ENCODE measurements around the gene SLCO4A1.
"Not testable (repeated sequence)": the region's sequence is repeated elsewhere in the genome, so short reads cannot be mapped to it uniquely, and the experiment has no call there.

SLCO4A1 gene

DNA sequence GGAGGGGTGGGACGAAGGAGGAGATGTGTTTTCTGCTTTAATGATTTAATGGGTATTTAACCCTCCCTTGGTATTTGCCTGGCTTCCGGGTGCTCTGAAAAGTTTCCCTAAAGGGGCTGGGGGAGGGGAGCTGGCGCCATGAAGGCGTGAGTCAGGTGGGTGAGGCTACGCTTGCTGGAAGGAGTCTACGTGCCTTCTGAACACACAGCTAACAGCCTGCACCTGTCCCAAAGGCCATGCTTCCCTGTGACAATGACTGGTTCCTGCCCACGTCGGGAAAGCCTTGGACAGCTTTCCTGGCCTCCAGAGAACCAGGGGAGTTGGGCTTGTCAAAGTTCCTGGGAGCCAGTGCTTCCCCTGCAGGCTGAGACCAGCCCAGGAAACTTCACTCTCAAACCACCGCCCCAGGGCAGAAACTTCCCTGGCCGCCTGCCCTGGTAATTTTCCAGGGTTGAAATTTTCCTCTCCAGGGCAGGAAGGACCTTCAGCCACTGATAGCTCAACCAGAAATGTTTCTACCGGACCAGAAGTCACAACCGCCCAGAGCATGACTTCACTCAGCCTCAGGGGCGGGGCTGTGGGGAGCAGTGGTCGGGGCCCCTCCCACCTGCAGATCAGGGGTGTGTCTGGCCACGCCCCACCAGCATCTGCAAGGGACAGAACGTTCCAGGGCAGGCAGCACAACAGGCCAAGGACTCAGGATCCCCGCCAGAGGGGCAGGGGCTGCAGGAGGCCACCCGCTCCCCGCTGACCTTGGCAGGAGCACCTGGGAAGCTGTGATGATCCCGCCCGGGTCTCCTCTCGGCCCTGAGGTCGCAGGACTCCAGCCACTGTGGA, 18.6 kb upstream of the SLCO4A1 start:
- H3K9me3 Mint-ChIP-seq, result no peaks in the 10 kb centered on the region
- H3K36me3 Mint-ChIP-seq (ENCODE audit: low read depth), result no peaks in the 10 kb centered on the region
- intact Hi-C loops (cut with micrococcal nuclease), result no loop called here
- H3K27me3 Mint-ChIP-seq, result peaks cover 9% of the 10 kb centered on the region
- H3K27ac Mint-ChIP-seq, result peak overlapping the region; percentile 89
- H3K4me1 Mint-ChIP-seq (ENCODE audit: low read depth), result peaks cover 8% of the 10 kb centered on the region
- H3K4me3 Mint-ChIP-seq, result peak overlapping the region; percentile 58

DNA sequence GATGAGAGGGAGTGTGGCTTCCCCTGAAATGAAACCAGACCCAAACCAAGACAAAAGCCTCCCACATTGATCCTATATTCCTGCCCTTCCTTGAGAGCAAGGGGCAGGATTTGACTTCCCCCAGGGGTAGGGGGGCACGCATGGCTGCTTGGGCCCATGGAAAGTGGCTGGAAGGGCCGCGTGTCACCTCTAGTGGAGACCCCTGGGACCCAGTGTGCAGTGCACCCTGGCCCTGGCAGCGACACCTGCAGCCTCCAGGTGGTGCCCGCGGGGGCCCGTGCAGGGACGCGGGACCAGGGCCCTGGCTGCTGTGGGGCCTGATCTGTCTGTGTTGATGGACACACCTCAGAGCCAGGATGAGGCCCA, 18.0 kb upstream of the SLCO4A1 start:
- H3K4me3 Mint-ChIP-seq, result no peak overlapping the region
- no peaks in the 10 kb centered on the region for H3K9me3 Mint-ChIP-seq
- intact Hi-C loops (cut with micrococcal nuclease), result no loop called here
- H3K4me1 Mint-ChIP-seq (ENCODE audit: low read depth), result peaks cover 2% of the 10 kb centered on the region
- H3K27me3 Mint-ChIP-seq, result peaks cover 9% of the 10 kb centered on the region
- peak overlapping the region; percentile 89 for H3K27ac Mint-ChIP-seq
- no peaks in the 10 kb centered on the region for H3K36me3 Mint-ChIP-seq (ENCODE audit: low read depth)

DNA sequence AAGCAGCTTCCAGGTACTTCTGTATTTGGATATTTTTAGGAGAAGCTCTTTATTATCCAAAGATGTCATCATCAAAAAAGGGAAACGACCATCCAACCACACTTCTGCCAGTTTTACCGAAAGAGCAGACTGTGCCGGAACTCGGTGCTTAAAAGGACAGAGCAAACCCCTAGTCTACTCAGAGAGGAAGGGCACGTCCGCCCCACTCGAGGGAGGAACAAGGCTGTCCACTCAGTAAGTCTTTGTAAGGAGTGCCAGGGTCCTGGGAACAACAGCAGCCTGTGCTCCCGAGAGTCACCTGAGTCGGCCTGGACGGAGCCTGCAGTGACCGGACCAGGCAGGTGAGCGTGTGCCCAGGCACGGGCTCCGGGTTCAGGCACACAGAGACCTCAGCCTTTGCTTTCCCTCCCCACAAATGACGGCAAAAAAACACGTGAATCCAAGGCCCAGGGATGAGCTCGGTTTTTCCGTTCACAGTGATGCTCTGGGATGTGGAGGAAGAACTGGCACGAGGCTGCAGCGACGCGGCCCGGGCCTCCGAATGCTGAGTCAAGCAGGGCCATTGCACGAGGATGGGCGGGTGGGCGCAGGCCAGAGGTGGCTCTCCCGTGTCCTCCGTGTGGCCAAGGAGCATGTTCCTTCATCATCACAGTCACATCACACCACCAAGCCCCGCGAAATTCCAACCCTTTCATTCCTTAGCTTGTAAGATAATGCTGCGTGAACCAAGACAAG, 17.4 kb upstream of the SLCO4A1 start:
- Mint-ChIP-seq H3K36me3 (ENCODE audit: low read depth) (no peaks in the 10 kb centered on the region), H3K9me3 (no peaks in the 10 kb centered on the region), H3K4me1 (ENCODE audit: low read depth) (no peaks in the 10 kb centered on the region), H3K27me3 (peaks cover 9% of the 10 kb centered on the region), H3K4me3 (no peak overlapping the region), H3K27ac (peak overlapping the region; percentile 89)
- intact Hi-C loops (cut with micrococcal nuclease), result no loop called here

DNA sequence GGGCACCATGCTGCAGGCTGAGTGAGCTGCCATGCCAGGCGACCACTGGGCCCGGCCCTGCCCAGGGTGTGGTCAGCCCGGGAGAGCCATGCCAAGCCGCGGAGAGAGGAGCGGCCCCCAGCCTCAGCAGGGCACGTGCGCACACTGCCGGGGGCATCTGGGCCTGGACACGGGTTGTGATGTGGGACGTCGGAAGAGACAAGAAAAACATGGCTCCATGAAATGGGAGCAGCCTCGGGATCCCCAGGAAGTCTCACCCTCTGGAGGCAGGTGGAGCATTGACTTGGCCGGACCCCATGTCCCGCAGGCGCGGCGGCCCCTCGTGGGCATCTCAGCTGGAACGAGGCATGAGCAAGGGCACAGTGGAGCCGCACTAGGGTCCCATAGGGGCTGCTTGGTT, 16.8 kb upstream of the SLCO4A1 start:
- Mint-ChIP-seq H3K4me1 (ENCODE audit: low read depth) (no peaks in the 10 kb centered on the region), H3K4me3 (no peak overlapping the region), H3K27ac (peak overlapping the region; percentile 89), H3K27me3 (peaks cover 9% of the 10 kb centered on the region), H3K36me3 (ENCODE audit: low read depth) (no peaks in the 10 kb centered on the region), H3K9me3 (no peaks in the 10 kb centered on the region)
- intact Hi-C loops (cut with micrococcal nuclease), result no loop called here

DNA sequence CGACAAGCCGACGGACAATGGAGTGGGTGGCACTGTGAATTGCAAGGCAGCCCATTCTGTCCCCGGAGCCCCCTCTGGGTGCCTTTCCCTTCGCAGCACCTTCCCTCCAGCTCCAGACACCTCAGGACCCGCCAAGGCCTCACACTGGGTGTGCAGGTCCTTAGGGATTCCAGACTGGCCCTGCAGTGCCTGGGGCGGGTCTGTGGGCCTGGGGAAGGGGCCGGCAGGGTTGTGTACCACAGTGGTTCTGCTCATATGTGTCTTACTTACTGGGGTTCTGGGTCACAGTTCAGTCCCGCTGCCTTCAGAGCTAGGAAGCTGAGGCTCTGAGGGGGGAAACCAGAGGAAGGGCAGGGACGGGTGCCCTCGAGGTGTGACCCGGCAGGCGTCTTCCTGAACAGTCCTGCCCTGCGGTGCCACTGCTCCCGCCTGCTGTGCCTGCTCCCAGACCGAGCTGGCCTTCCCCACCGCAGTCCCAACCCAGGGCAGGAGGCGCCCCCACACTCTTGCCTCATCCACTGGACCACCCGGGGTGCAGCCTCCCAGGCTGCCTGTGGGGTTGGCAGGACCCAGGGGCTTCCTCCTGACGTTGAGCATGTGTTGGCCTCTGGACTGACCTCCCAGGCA, 16.3 kb upstream of the SLCO4A1 start:
- H3K36me3 Mint-ChIP-seq (ENCODE audit: low read depth), result no peaks in the 10 kb centered on the region
- no peaks in the 10 kb centered on the region for H3K9me3 Mint-ChIP-seq
- H3K4me3 Mint-ChIP-seq, result no peak overlapping the region
- H3K27ac Mint-ChIP-seq, result no peak overlapping the region
- H3K27me3 Mint-ChIP-seq, result peaks cover 9% of the 10 kb centered on the region
- intact Hi-C loops (cut with micrococcal nuclease), result no loop called here
- H3K4me1 Mint-ChIP-seq (ENCODE audit: low read depth), result no peaks in the 10 kb centered on the region

DNA sequence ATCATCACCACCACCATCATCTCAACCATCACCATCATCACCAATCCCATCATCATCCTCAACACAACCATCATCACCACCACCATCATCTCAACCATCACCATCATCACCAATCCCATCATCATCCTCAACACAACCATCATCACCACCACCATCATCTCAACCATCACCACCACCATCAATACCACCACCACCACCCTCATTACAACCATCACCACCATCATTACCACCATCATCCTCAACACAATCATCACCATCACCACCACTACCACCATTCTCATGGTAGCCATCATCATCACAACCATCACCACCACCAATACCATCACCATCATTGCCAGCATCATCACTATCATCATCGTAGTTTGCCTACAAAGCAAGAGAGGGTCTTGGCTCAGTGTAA, 14.9 kb upstream of the SLCO4A1 start:
- H3K4me3 Mint-ChIP-seq; H3K36me3 Mint-ChIP-seq (ENCODE audit: low read depth); H3K27ac Mint-ChIP-seq; H3K4me1 Mint-ChIP-seq (ENCODE audit: low read depth); intact Hi-C loops (cut with micrococcal nuclease); H3K9me3 Mint-ChIP-seq; H3K27me3 Mint-ChIP-seq: not testable (repeated sequence)

DNA sequence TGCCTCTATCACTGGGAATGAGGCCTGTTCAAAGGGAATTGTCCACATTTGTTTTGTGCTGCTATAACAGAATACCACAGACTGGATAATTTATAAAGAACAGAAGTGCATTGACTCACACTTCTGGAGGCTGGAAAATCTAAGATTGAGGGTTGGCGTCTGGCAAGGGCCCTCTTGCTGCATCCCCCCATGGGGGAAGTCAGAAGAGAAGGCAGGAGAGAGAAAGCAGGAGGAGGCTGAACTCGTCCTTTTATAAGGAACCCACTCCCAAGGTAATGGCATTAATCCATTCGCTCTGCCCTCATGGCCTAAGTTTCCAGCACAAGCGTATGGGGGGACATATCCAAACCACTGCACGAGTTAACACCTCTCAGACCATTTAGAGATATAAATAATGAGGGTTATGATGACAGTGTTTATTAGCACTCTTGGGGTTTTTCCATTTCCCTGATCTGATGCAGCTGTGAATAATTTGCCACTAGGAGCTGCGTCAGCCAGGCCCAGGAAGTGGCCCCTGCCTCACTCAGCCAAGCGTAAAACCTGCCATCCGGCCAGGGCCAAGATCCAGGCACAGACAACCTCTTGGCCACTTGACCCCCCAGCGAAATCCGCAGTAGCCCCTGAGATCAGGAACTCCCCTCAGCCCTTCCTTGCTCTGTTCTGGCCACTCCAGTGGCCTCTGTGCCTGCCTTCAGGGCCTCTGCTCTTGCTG, 14.2 kb upstream of the SLCO4A1 start:
- Mint-ChIP-seq H3K4me3 (no peak overlapping the region), H3K36me3 (ENCODE audit: low read depth) (no peaks in the 10 kb centered on the region), H3K4me1 (ENCODE audit: low read depth) (peaks cover 6% of the 10 kb centered on the region), H3K9me3 (no peaks in the 10 kb centered on the region), H3K27ac (no peak overlapping the region), H3K27me3 (peaks cover 12% of the 10 kb centered on the region)
- intact Hi-C loops (cut with micrococcal nuclease), result no loop called here

DNA sequence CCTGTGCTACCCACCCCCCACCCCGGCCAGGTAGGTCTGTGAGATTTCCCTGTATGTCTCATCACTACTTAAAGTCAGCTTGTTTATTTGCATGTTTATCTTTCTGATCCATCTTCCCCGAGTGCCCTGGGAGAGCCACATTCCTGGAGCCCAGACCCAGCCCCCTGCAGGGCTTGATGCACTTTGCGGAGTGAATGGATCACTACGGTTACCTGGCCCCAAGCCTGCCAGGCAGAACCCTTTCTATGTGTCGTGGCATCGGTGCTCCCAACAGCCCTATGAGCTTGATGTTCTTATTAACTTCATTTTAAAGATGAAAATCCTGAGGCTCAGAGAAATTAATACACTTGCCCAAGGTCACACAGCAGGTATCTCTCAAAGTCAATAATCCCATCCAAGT, 13.6 kb upstream of the SLCO4A1 start:
- Mint-ChIP-seq H3K27me3 (peaks cover 16% of the 10 kb centered on the region), H3K36me3 (ENCODE audit: low read depth) (no peaks in the 10 kb centered on the region), H3K4me1 (ENCODE audit: low read depth) (peaks cover 7% of the 10 kb centered on the region), H3K27ac (no peak overlapping the region), H3K9me3 (no peaks in the 10 kb centered on the region), H3K4me3 (no peak overlapping the region)
- intact Hi-C loops (cut with micrococcal nuclease), result no loop called here

DNA sequence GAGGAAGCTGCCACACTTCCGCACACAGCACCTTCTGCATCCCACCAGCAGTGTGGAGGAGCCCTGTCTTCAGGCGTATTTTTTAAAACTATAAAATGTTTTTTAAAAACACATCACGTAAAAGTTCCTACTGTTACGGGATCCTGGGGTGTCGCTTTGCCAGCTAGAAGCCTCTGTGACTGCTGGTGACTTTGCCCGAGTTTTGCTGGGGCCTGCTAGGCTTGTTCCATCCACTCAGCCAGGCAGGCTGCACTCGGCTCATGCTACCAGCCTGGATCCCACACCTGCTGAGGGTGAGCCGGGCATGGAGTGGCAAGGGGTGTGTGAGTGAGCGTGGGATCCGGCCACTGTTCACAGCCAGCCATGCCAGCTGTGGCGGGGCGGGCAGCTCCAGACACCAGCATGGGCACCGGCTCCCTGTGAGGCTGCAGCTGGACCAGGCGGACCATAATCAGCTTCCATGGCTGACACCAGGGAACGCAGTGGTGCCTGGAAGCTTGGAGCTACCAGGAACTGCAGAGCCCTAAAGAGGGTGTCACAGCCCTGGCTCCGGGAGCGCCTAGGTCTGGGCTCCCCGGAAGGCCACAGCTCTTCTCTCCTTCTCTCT, 12.3 kb upstream of the SLCO4A1 start:
- intact Hi-C loops (cut with micrococcal nuclease), result no loop called here
- Mint-ChIP-seq H3K4me1 (ENCODE audit: low read depth) (peaks cover 7% of the 10 kb centered on the region), H3K4me3 (no peak overlapping the region), H3K9me3 (no peaks in the 10 kb centered on the region), H3K27ac (no peak overlapping the region), H3K36me3 (ENCODE audit: low read depth) (no peaks in the 10 kb centered on the region), H3K27me3 (peaks cover 16% of the 10 kb centered on the region)

DNA sequence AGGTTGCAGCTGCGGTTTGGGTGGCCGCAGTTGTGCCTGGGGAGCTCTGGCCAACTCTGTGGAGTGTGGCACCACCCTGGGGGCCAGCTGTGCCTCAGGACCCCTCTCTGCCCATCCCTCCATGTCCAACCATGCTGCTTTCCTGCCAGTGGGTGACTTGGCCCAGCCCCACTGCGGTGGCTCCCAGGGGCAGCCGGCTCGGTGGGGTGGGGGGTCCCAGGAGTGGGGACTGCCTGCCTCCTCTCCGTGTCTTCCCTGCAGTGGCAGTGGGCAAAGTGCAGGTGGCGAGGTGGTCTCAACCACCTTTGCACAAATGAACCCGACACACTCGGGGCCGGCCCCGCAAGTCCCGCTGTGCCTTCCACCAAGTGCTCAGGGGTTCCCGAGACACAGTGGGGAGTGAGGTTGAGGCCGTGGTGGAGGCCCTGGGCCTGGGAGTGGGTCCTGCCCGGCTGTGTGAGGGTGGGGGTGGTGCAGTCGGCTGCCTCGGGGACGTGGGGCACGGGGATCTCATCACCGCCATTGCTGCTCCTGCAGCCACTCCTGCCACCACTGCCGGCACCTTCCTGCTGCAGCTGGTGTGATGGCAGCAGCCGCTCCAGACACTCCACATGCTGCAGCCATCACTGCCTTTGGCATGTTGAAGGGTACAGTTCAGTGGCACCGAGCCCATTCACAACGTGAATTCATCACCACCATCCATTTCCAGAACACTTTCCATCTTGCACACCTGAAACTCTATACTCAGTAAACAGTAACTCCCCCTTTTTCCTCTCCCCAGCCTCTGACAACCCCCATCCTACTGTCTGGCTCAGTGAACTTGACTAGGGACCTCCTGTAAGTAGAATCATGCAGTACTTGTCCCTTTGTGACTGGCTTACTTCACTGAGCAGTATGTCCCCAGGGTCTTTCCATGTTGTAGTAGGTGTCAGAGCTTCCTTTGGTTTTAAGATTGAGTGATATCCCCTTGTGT, 10.7 kb upstream of the SLCO4A1 start:
- H3K27me3 Mint-ChIP-seq, result peaks cover 29% of the 10 kb centered on the region
- H3K36me3 Mint-ChIP-seq (ENCODE audit: low read depth), result no peaks in the 10 kb centered on the region

DNA sequence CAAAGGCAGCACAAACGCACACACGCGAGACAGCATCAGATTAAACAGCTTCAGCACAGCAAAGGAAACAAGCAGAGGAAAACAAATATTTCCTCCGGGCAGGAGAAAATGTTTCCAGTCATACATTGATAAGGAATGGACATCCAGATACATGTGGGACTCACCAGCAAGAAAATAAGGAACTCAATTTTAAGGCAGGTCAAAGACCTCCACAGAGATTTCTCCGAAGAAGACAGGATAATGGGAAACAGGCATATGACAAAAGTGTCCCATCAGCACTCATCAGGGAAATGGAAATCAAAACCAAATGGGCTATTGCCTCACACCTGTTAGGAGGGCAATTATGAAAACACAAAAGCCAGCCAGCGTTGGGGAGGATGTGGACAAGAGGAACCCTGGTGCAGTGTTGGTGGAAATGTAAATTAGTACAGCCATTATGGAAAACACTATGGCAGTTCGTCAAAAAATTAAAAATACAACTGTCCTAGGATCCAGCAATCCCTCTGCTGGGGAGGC, 9.7 kb upstream of the SLCO4A1 start:
- Mint-ChIP-seq H3K4me1 (ENCODE audit: low read depth) (peaks cover 13% of the 10 kb centered on the region), H3K36me3 (ENCODE audit: low read depth) (no peaks in the 10 kb centered on the region), H3K27me3 (peaks cover 38% of the 10 kb centered on the region), H3K27ac (no peak overlapping the region), H3K9me3 (no peaks in the 10 kb centered on the region), H3K4me3 (no peak overlapping the region)
- intact Hi-C loops (cut with micrococcal nuclease), result no loop called here

More for the DNA sequence above, 10.7 kb upstream of the SLCO4A1 start:
- Mint-ChIP-seq H3K4me3 (no peak overlapping the region), H3K9me3 (no peaks in the 10 kb centered on the region), H3K27ac (no peak overlapping the region), H3K4me1 (ENCODE audit: low read depth) (peaks cover 13% of the 10 kb centered on the region)
- intact Hi-C loops (cut with micrococcal nuclease), result no loop called here

DNA sequence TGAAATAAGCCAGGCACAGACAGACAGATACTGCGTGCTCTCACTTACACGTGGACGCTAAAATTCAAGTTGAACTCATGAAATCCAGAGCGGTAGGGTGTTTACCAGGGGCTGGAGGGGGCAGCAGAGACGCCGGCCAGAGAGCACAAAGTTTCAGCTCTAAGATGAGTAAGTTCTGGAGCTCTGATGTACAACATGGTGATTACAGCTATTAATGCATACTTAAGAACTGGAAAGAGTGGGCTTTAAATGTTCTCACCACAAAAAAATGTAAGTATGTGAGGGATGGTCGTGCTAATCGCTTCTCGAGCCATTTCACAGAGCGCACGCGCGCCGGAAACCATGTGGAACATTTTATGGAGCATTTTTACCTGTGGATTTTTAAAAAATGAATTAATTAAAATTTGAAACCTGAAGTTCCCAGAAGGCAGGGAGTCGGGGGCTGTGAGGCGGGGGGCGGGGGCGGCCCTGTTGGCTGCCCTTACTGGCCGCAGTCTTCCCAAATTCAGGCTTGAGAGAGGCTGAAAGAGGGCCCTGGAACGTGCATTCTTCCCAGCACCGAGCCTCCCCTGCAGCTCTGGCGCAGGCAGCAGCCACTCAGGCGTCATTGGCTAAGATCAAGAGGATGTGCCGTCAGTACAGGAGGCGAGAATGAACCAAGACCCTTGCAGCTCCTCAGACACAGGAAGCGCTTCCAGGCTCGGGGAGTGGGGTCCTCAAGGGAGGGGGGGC, 8.5 kb upstream of the SLCO4A1 start:
- Mint-ChIP-seq H3K27me3 (peaks cover 48% of the 10 kb centered on the region), H3K27ac (no peak overlapping the region), H3K9me3 (no peaks in the 10 kb centered on the region), H3K4me1 (ENCODE audit: low read depth) (peaks cover 13% of the 10 kb centered on the region), H3K36me3 (ENCODE audit: low read depth) (no peaks in the 10 kb centered on the region), H3K4me3 (no peak overlapping the region)
- intact Hi-C loops (cut with micrococcal nuclease), result no loop called here
